ENCODE data around the gene PACSIN2. TPM values are rescaled to one million over a fixed set of nuclear protein-coding genes. Genes with fewer than 3 reads are reported as not detected.

Gene PACSIN2
- total RNA-seq, 6 donors from 2014 or later = 120 to 186 (median 151) TPM

- ATAC-seq (ENCODE audit: low FRiP score in 2 of 2) = no peak
- Histone ChIP-seq H3K4me3 (peak overlapping the region; percentile 51 to 91 (median 68)), H3K36me3 (peaks cover 0 to 7% (median 0%) of the 10 kb centered on the region in 4 donors), H3K27ac (peak overlapping the region; percentile 87 to 97 (median 96)), H3K27me3 (no peaks in the 10 kb centered on the region), H3K9me3 (no peaks in the 10 kb centered on the region), H3K4me1 (peaks cover 19 to 29% (median 21%) of the 10 kb centered on the region in 4 donors)
- no peak for DNase-seq
- 38 to 41% methylated on average over 4 of the region's 4 CpGs for WGBS, 2 donors
- TF ChIP-seq EP300 (IDR thresholded peaks at IDR 0.05) (no peak), CTCF (IDR thresholded peaks at IDR 0.05) (no peak), POLR2A (IDR thresholded peaks at IDR 0.05) (no peak), POLR2AphosphoS5 (IDR thresholded peaks at IDR 0.05) (no peak)
Measured at GRCh38 chr22:42855721-42856120, 159.2 kb downstream of the PACSIN2 start.

GRCh38 chr22:42855211-42855610 lies 159.7 kb downstream of the PACSIN2 start:
- whole genome bisulfite sequencing, 2 donors = 59 to 73% methylated on average over 8 of the region's 8 CpGs

DNA sequence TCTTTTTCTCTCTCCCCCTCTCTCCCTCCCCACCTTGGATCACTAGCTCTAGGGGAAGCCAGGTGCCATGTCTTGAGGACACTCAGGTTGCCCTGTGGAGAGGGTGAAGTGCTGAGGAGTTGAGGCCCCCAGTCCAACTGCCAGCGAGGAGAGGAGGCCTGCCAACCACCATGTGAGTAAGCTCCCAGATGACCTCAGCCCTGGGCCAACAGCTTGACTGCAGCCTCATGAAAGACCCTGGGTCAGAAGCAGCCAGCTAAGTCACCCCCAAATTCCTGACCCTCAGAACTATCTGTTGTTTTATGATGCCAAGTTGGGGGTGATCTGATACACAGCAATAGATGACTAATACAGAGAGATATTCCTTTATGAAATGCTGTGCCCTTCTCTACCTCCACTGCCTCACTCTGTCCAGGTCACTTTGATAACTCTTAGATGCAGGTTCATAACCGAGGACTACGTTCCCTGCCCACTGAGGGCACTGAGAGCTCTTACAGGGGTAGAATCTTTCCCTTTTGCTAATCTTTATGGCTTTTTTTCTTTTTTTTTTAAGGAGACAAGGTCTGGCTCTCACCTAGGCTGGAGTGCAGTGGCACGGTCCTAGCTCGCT lies 165.9 kb downstream of the PACSIN2 start:
- Histone ChIP-seq H3K27me3 (no peaks in the 10 kb centered on the region), H3K36me3 (peaks cover 3 to 41% (median 21%) of the 10 kb centered on the region in 4 donors), H3K4me3 (no peak overlapping the region), H3K27ac (no peak overlapping the region), H3K4me1 (peaks cover 0 to 4% (median 2%) of the 10 kb centered on the region in 4 donors), H3K9me3 (no peaks in the 10 kb centered on the region)
- no peak for TF ChIP-seq EP300 (IDR thresholded peaks at IDR 0.05)
- TF ChIP-seq POLR2A (IDR thresholded peaks at IDR 0.05) = no peak
- TF ChIP-seq POLR2AphosphoS5 (IDR thresholded peaks at IDR 0.05) = no peak
- no peak for TF ChIP-seq CTCF (IDR thresholded peaks at IDR 0.05)
- DNase-seq = no peak
- 75 to 90% methylated on average over 4 to 5 of the region's 5 CpGs for WGBS, 2 donors
- ATAC-seq (ENCODE audit: low FRiP score in 2 of 2) = no peak

More at GRCh38 chr22:42855211-42855610, 159.7 kb downstream of the PACSIN2 start:
- Histone ChIP-seq H3K9me3 (no peaks in the 10 kb centered on the region), H3K36me3 (peaks cover 0 to 7% (median 0%) of the 10 kb centered on the region in 4 donors), H3K27ac (peak overlapping the region in 3 of 4 donors; percentile 87 to 97 (median 97)), H3K4me1 (peaks cover 19 to 29% (median 21%) of the 10 kb centered on the region in 4 donors), H3K27me3 (no peaks in the 10 kb centered on the region), H3K4me3 (peak overlapping the region in 1 of 4 donors; percentile 63)
- ATAC-seq (ENCODE audit: low FRiP score in 2 of 2) = no peak
- no peak for DNase-seq
- TF ChIP-seq POLR2A (IDR thresholded peaks at IDR 0.05) (no peak), POLR2AphosphoS5 (IDR thresholded peaks at IDR 0.05) (no peak), EP300 (IDR thresholded peaks at IDR 0.05) (no peak), CTCF (IDR thresholded peaks at IDR 0.05) (no peak)

DNA sequence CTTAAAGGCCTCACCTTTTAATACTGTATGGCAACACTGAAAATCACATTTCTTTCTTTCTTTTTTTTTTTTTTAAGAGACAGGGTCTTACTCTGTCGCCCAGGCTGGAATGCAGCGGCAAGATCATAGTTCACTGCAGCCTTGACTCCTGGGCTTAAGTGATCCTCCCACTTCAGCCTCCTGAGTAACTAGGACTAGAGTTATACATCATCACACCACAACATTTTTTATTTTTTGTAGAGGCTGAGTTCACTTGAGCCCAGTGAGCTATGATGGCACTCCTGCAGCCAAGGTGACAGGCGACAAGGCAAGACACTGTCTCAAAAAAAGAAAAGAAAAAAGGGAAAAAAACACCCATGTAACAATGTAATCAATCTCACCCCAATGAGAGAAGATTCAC lies 167.8 kb downstream of the PACSIN2 start:
- peaks cover 0 to 4% (median 2%) of the 10 kb centered on the region in 4 donors for H3K4me1 ChIP-seq
- H3K27ac ChIP-seq = no peak overlapping the region
- WGBS, 2 donors = 92 to 100% methylated on average over 3 of the region's 3 CpGs
- H3K27me3 ChIP-seq = no peaks in the 10 kb centered on the region
- TF ChIP-seq EP300 (IDR thresholded peaks at IDR 0.05) = no peak
- TF ChIP-seq POLR2A (IDR thresholded peaks at IDR 0.05) = no peak
- no peak for TF ChIP-seq POLR2AphosphoS5 (IDR thresholded peaks at IDR 0.05)
- TF ChIP-seq CTCF (IDR thresholded peaks at IDR 0.05) = no peak
- H3K4me3 ChIP-seq = no peak overlapping the region
- no peaks in the 10 kb centered on the region for H3K9me3 ChIP-seq
- DNase-seq (no peak), ATAC-seq (ENCODE audit: low FRiP score in 2 of 2) (no peak)
- peaks cover 3 to 45% (median 28%) of the 10 kb centered on the region in 4 donors for H3K36me3 ChIP-seq

GRCh38 chr22:42844756-42845155 lies 170.2 kb downstream of the PACSIN2 start:
- no peak for TF ChIP-seq CTCF (IDR thresholded peaks at IDR 0.05)
- TF ChIP-seq EP300 (IDR thresholded peaks at IDR 0.05) = no peak
- TF ChIP-seq POLR2AphosphoS5 (IDR thresholded peaks at IDR 0.05) = no peak
- no peak for TF ChIP-seq POLR2A (IDR thresholded peaks at IDR 0.05)
- 61 to 69% methylated on average over 4 of the region's 4 CpGs for WGBS, 2 donors
- no peak for ATAC-seq (ENCODE audit: low FRiP score in 2 of 2)
- Histone ChIP-seq H3K4me1 (peaks cover 0 to 3% (median 0%) of the 10 kb centered on the region in 4 donors), H3K27me3 (no peaks in the 10 kb centered on the region), H3K9me3 (no peaks in the 10 kb centered on the region), H3K4me3 (no peak overlapping the region), H3K27ac (no peak overlapping the region), H3K36me3 (peaks cover 8 to 64% (median 37%) of the 10 kb centered on the region in 4 donors)
- no peak for DNase-seq
